SH-SY5Y (cell line): ENCODE data around the gene PCNP.

Experiments
- GATA2 ChIP-seq: IDR thresholded peaks from 2 replicates; pipeline ENCODE4 v1.6.1; 2011; ENCODE audit warnings: mild to moderate bottlenecking, low read depth, low read length
- GATA3 ChIP-seq: IDR thresholded peaks from 2 replicates; pipeline ENCODE4 v1.6.1; 2011; ENCODE audit warnings: low read depth, mild to moderate bottlenecking, low read length, moderate library complexity

DNA sequence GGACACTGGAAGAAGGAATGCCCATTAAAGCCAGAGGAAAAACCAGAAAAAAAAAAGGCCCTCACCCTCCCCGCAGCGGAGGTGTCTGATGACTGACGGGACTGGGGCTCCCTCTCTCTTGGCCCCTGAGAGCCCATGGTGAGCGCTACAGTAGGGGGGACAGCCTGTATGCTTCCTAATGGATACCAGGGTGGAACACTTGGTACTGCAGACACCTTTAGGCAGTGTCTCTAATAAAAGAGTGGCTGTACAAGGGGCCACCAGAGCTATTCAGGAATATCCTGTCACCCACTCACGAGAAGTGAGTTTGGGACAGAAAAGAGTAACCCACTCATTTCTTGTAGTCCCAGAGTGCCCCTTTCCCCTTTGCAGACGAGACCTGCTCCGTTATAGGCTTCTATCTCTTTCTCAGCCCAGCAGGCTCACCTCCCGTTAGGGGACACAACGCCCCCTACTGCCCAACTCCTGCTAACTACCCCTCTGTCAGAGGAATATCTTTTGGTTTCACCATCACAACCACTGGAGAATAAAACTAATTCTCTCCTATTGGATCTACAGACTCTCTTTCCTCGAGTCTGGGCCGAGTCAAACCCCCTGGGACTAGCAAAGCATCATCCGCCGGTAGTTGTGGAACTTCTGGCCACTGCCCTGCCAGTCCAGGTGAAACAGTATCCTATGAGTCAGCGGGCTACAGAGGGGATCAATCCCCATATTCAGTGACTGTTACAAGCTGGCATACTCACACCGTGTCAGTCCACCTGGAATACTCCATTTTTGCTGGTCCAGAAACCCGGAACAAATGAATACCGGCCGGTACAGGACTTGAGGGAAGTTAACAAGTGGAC is 62.2 kb downstream of the PCNP start:
- no peak for TF ChIP-seq GATA2
- TF ChIP-seq GATA3, result no peak
